IMR-90 (cell line): ENCODE measurements around the gene AUTS2. TPM values are rescaled to one million over a fixed set of nuclear protein-coding genes. Genes with fewer than 3 reads are reported as not detected.

Source experiments
- ATAC-seq: fragments of 200-7000 bp; cut with Tn5 transposase; 2 replicates; pipeline ENCODE4 v1.9.1; 2020; ENCODE audit warnings: low read depth, mild to moderate bottlenecking, moderate library complexity
- BruUV-seq: library from RNA; stranded (reverse); fragments of 400-500 nt; replicated peaks from 2 replicates; lab custom pipeline; 2021; lab: Mats Ljungman, UMichigan
- CTCF ChIA-PET: fragments of 300-600 bp; formaldehyde crosslinking; extraction: SDS; loops from one replicate; lab custom pipeline; 2021; ENCODE audit warnings: antibody characterized with exemption; lab: Yijun Ruan, JAX
- POLR2A ChIA-PET: fragments of 300-600 bp; sonication (Branson Sonifier 250); formaldehyde crosslinking; loops from one replicate; lab custom pipeline; 2022; ENCODE audit warnings: antibody characterized with exemption; ENCODE audit not compliant: unreplicated experiment; lab: Charles Lee
- DNase-seq: peaks from one replicate; pipeline ENCODE4 v3.0.0; 2013
- H2AFZ ChIP-seq: replicated peaks from 2 replicates; pipeline ENCODE3; 2013; ENCODE audit warnings: low read length, mild to moderate bottlenecking; ENCODE audit not compliant: poor library complexity
- H2AK5ac ChIP-seq: 2 replicates; pipeline ENCODE4 v1.6.1; 2013; ENCODE audit warnings: low read depth, low read length, inconsistent platforms
- H2AK9ac ChIP-seq: replicated peaks from 2 replicates; pipeline ENCODE3; 2013; ENCODE audit warnings: mild to moderate bottlenecking, low read depth, low read length, moderate library complexity; ENCODE audit not compliant: poor library complexity
- H2BK120ac ChIP-seq: 2 replicates; pipeline ENCODE4 v1.6.1; 2013; ENCODE audit warnings: low read depth, low read length, inconsistent platforms
- H2BK15ac ChIP-seq: 3 replicates; pipeline ENCODE4 v1.6.1; 2013; ENCODE audit warnings: low read depth, low read length, inconsistent platforms
- H2BK20ac ChIP-seq: 2 replicates; pipeline ENCODE4 v1.6.1; 2013; ENCODE audit warnings: low read depth, mild to moderate bottlenecking, inconsistent platforms, low read length, moderate library complexity
- H2BK5ac ChIP-seq: 2 replicates; pipeline ENCODE4 v1.6.1; 2013; ENCODE audit warnings: mild to moderate bottlenecking, low read depth, low read length, inconsistent platforms; ENCODE audit not compliant: poor library complexity, severe bottlenecking
- H3K14ac ChIP-seq: replicated peaks from 2 replicates; pipeline ENCODE4 v1.6.1; 2013; ENCODE audit warnings: low read depth, low read length, inconsistent platforms
- H3K18ac ChIP-seq: 2 replicates; pipeline ENCODE4 v1.6.1; 2013; ENCODE audit warnings: low read depth, low read length, control low read depth
- H3K23ac ChIP-seq: 2 replicates; pipeline ENCODE4 v1.6.1; 2013; ENCODE audit warnings: low read depth, low read length, inconsistent platforms
- H3K27ac ChIP-seq: 2 replicates; pipeline ENCODE4 v1.5.1; 2013; ENCODE audit warnings: mild to moderate bottlenecking, control low read depth, low read length; ENCODE audit not compliant: insufficient read depth
- H3K27me3 ChIP-seq: 2 replicates; pipeline ENCODE4 v1.6.1; 2013; ENCODE audit warnings: low read length; ENCODE audit not compliant: control insufficient read depth, insufficient read depth
- H3K36me3 ChIP-seq: 2 replicates; pipeline ENCODE4 v1.6.1; 2013; ENCODE audit warnings: low read length, mixed read lengths; ENCODE audit not compliant: control insufficient read depth, insufficient read depth
- H3K4ac ChIP-seq: 2 replicates; pipeline ENCODE4 v1.6.1; 2013; ENCODE audit warnings: low read depth, low read length, inconsistent platforms
- H3K4me1 ChIP-seq: 2 replicates; pipeline ENCODE4 v1.6.1; 2013; ENCODE audit warnings: low read length, mixed read lengths; ENCODE audit not compliant: control insufficient read depth, insufficient read depth
- H3K4me2 ChIP-seq: 2 replicates; pipeline ENCODE4 v1.6.1; 2013; ENCODE audit warnings: low read depth, mild to moderate bottlenecking, control low read depth, low read length, moderate library complexity
- H3K4me3 ChIP-seq: 2 replicates; pipeline ENCODE4 v1.5.1; 2013; ENCODE audit warnings: low read depth, mild to moderate bottlenecking, control low read depth, low read length, moderate library complexity; ENCODE audit not compliant: insufficient read depth
- H3K56ac ChIP-seq: 2 replicates; pipeline ENCODE4 v1.6.1; 2013; ENCODE audit warnings: low read length, inconsistent platforms; ENCODE audit not compliant: insufficient read depth; ENCODE audit errors: extremely low read depth
- H3K79me1 ChIP-seq, 2 experiments: 2 replicates each; pipeline ENCODE4 v1.6.1; 2013; ENCODE audit warnings: low read length in 2 of 2, inconsistent platforms in 1 of 2, low read depth in 1 of 2
- H3K9ac ChIP-seq: 2 replicates; pipeline ENCODE4 v1.6.1; 2013; ENCODE audit warnings: low read depth, low read length, control low read depth
- H3K9me1 ChIP-seq: 2 replicates; pipeline ENCODE4 v1.6.1; 2013; ENCODE audit warnings: low read length, inconsistent platforms; ENCODE audit not compliant: insufficient read depth
- H3K9me3 ChIP-seq: 2 replicates; pipeline ENCODE4 v1.6.1; 2013; ENCODE audit warnings: low read length; ENCODE audit not compliant: control insufficient read depth, insufficient read depth
- H4K20me1 ChIP-seq: 2 replicates; pipeline ENCODE4 v1.6.1; 2013; ENCODE audit warnings: low read length, inconsistent platforms; ENCODE audit not compliant: insufficient read depth
- H4K5ac ChIP-seq: 2 replicates; pipeline ENCODE4 v1.6.1; 2013; ENCODE audit warnings: mild to moderate bottlenecking, low read depth, low read length, control low read depth
- H4K8ac ChIP-seq, 2 experiments: 2 replicates each; pipeline ENCODE4 v1.6.1; 2013; ENCODE audit warnings: low read depth in 2 of 2, low read length in 2 of 2, control low read depth in 1 of 2, inconsistent platforms in 1 of 2
- H4K91ac ChIP-seq: 2 replicates; pipeline ENCODE4 v1.6.1; 2013; ENCODE audit warnings: low read depth, low read length, inconsistent platforms; ENCODE audit not compliant: insufficient read depth
- BHLHE40 ChIP-seq: fragments of 150-350 bp; IDR thresholded peaks from 2 replicates; pipeline ENCODE4 v1.6.1; 2016; ENCODE audit warnings: mild to moderate bottlenecking, low read depth, low read length
- CEBPB ChIP-seq: IDR thresholded peaks from 2 replicates; pipeline ENCODE4 v1.6.1; 2012; ENCODE audit warnings: low read depth, low read length, improper control_type of control experiment
- CHD1 ChIP-seq: IDR thresholded peaks from 2 replicates; pipeline ENCODE4 v1.6.1; 2012; ENCODE audit warnings: low read depth, low read length, improper control_type of control experiment
- FOS ChIP-seq: fragments of 150-350 bp; IDR thresholded peaks from 2 replicates; pipeline ENCODE4 v1.6.1; 2016; ENCODE audit warnings: low read depth, low read length
- MAFK ChIP-seq: IDR thresholded peaks from 2 replicates; pipeline ENCODE4 v1.6.1; 2012; ENCODE audit warnings: low read depth, low read length, improper control_type of control experiment
- MAZ ChIP-seq: IDR thresholded peaks from 2 replicates; pipeline ENCODE4 v1.6.1; 2012; ENCODE audit warnings: low read depth, mild to moderate bottlenecking, low read length, improper control_type of control experiment, moderate library complexity, borderline replicate concordance
- MXI1 ChIP-seq: IDR thresholded peaks from 2 replicates; pipeline ENCODE4 v1.6.1; 2012; ENCODE audit warnings: low read depth, mild to moderate bottlenecking, low read length, moderate library complexity, borderline replicate concordance
- NFE2L2 ChIP-seq: fragments of 150-350 bp; IDR thresholded peaks from 2 replicates; pipeline ENCODE4 v1.6.1; 2016; ENCODE audit warnings: low read depth, mild to moderate bottlenecking, low read length
- POLR2A ChIP-seq: IDR thresholded peaks from 2 replicates; pipeline ENCODE4 v1.6.1; 2012; ENCODE audit warnings: mild to moderate bottlenecking, low read depth, low read length
- RAD21 ChIP-seq: IDR thresholded peaks from 2 replicates; pipeline ENCODE4 v1.6.1; 2012; ENCODE audit warnings: low read length, improper control_type of control experiment
- RCOR1 ChIP-seq: IDR thresholded peaks from 2 replicates; pipeline ENCODE4 v1.6.1; 2012; ENCODE audit warnings: mild to moderate bottlenecking, low read length, improper control_type of control experiment; ENCODE audit not compliant: insufficient replicate concordance
- RFX5 ChIP-seq: IDR thresholded peaks from 2 replicates; pipeline ENCODE4 v1.8.0; 2012; ENCODE audit warnings: low read depth, mild to moderate bottlenecking, low read length, moderate library complexity
- SMC3 ChIP-seq: fragments of 150-350 bp; IDR thresholded peaks from 2 replicates; pipeline ENCODE4 v1.6.1; 2016; ENCODE audit warnings: low read depth, mild to moderate bottlenecking, antibody characterized with exemption, low read length, moderate library complexity
- whole genome bisulfite sequencing, 2 experiments: methylation state at CpG; one replicate each; pipeline versions ENCODE4 v1.1.5 to v1.1.7; 2013; ENCODE audit warnings: missing lambda C conversion rate in 2 of 2; ENCODE audit not compliant: insufficient read length in 1 of 2; ENCODE audit errors: extremely low coverage in 2 of 2; 5-methylcytosine and 5-hydroxymethylcytosine counted together
- dilution Hi-C: fragments of 300-500 bp; cut with HindIII; formaldehyde crosslinking; loops from one replicate; pipeline ENCODE4 v1.14.3; 2018; ENCODE audit warnings: low sequenced_read_pairs; ENCODE audit not compliant: unreplicated experiment
- in situ Hi-C: fragments of 300-500 bp; cut with MboI; formaldehyde crosslinking; loops from 3 replicates; pipeline ENCODE4 v1.14.3; 2019; ENCODE audit warnings: low sequenced_read_pairs, inconsistent platforms, mixed read lengths
- intact Hi-C: fragments of 100-400 bp; cut with micrococcal nuclease; formaldehyde crosslinking; loops from 2 replicates; pipeline ENCODE4 v1.10.0; 2022
- polyA plus RNA-seq, 3 experiments: library from polyadenylated mRNA; depleted of rRNA; stranded (reverse); fragments of >200 nt; gene quantifications; 2 replicates each; pipeline ENCODE4 v1.2.3, GENCODE V29; 2012; ENCODE audit warnings: low replicate concordance in 1 of 3
- total RNA-seq: library from RNA; depleted of rRNA; stranded (reverse); fragments of >200 nt; gene quantifications from 2 replicates; pipeline ENCODE4 v1.2.3, GENCODE V29; 2012
- TF ChIP-seq, protein P1 (sequence below): fragments of 150-350 bp; IDR thresholded peaks from 2 replicates; pipeline ENCODE4 v1.6.1; 2017; ENCODE audit warnings: mild to moderate bottlenecking, antibody characterized with exemption, low read length, low read depth
- TF ChIP-seq, protein P2 (sequence below): conservative IDR thresholded peaks from 2 replicates; pipeline ENCODE4 v1.5.1; 2012; ENCODE audit warnings: mild to moderate bottlenecking, low read depth, low read length, improper control_type of control experiment
- TF ChIP-seq, protein P3 (sequence below): fragments of 150-350 bp; IDR thresholded peaks from 2 replicates; pipeline ENCODE4 v1.6.1; 2016; ENCODE audit warnings: low read depth, mild to moderate bottlenecking, low read length, moderate library complexity, borderline replicate concordance

Gene AUTS2
- total and polyA plus RNA-seq, 2 of the 4 experiments (the other 2 are of a cell fraction) = 0.90 to 3.0 TPM

GRCh38 chr7:70097645-70098044 lies 499.4 kb downstream of the AUTS2 start:
- CTCF ChIA-PET = no interaction called here
- POLR2A ChIA-PET = no interaction called here
- TF ChIP-seq, protein P1, sequence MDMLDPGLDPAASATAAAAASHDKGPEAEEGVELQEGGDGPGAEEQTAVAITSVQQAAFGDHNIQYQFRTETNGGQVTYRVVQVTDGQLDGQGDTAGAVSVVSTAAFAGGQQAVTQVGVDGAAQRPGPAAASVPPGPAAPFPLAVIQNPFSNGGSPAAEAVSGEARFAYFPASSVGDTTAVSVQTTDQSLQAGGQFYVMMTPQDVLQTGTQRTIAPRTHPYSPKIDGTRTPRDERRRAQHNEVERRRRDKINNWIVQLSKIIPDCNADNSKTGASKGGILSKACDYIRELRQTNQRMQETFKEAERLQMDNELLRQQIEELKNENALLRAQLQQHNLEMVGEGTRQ = no peak
- TF ChIP-seq, protein P2, sequence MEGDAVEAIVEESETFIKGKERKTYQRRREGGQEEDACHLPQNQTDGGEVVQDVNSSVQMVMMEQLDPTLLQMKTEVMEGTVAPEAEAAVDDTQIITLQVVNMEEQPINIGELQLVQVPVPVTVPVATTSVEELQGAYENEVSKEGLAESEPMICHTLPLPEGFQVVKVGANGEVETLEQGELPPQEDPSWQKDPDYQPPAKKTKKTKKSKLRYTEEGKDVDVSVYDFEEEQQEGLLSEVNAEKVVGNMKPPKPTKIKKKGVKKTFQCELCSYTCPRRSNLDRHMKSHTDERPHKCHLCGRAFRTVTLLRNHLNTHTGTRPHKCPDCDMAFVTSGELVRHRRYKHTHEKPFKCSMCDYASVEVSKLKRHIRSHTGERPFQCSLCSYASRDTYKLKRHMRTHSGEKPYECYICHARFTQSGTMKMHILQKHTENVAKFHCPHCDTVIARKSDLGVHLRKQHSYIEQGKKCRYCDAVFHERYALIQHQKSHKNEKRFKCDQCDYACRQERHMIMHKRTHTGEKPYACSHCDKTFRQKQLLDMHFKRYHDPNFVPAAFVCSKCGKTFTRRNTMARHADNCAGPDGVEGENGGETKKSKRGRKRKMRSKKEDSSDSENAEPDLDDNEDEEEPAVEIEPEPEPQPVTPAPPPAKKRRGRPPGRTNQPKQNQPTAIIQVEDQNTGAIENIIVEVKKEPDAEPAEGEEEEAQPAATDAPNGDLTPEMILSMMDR = no peak
- TF ChIP-seq RAD21 = no peak
- TF ChIP-seq, protein P3, sequence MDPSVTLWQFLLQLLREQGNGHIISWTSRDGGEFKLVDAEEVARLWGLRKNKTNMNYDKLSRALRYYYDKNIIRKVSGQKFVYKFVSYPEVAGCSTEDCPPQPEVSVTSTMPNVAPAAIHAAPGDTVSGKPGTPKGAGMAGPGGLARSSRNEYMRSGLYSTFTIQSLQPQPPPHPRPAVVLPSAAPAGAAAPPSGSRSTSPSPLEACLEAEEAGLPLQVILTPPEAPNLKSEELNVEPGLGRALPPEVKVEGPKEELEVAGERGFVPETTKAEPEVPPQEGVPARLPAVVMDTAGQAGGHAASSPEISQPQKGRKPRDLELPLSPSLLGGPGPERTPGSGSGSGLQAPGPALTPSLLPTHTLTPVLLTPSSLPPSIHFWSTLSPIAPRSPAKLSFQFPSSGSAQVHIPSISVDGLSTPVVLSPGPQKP = no peak
- TF ChIP-seq MAFK = no peak
- TF ChIP-seq BHLHE40 = no peak
- TF ChIP-seq FOS = no peak
- no peak for TF ChIP-seq POLR2A
- no peak for TF ChIP-seq RFX5
- no peak for TF ChIP-seq MXI1
- no peak for TF ChIP-seq SMC3
- no peak for TF ChIP-seq NFE2L2
- no peak for TF ChIP-seq CEBPB
- TF ChIP-seq RCOR1 = no peak
- TF ChIP-seq CHD1 = no peak
- no peak for TF ChIP-seq MAZ

More at GRCh38 chr7:70097645-70098044, 499.4 kb downstream of the AUTS2 start:
- no peak overlapping the region for H4K5ac ChIP-seq
- no peak overlapping the region for H2AFZ ChIP-seq
- no peak overlapping the region for H2BK5ac ChIP-seq
- H3K4me3 ChIP-seq = no peak overlapping the region
- H4K8ac ChIP-seq = no peak overlapping the region
- no CpG with 5 or more reads among the region's 2 CpGs for WGBS, 2 experiments
- H3K4me1 ChIP-seq = no peaks in the 10 kb centered on the region
- H4K91ac ChIP-seq = no peak overlapping the region
- DNase-seq (no peak), ATAC-seq (no peak)
- no peak overlapping the region for H3K9ac ChIP-seq
- no peak overlapping the region for H3K56ac ChIP-seq
- no peaks in the 10 kb centered on the region for H4K20me1 ChIP-seq
- no peaks in the 10 kb centered on the region for H3K79me1 ChIP-seq
- H3K18ac ChIP-seq = no peak overlapping the region
- H3K36me3 ChIP-seq = no peaks in the 10 kb centered on the region
- no peak overlapping the region for H2AK9ac ChIP-seq
- H2AK5ac ChIP-seq = no peak overlapping the region
- in situ Hi-C loops = no loop called here
- H3K27ac ChIP-seq = no peak overlapping the region
- no peak overlapping the region for H3K14ac ChIP-seq
- no peak overlapping the region for H2BK15ac ChIP-seq
- dilution Hi-C loops = no loop called here
- no peaks in the 10 kb centered on the region for H3K9me1 ChIP-seq
- no peak overlapping the region for H3K4me2 ChIP-seq
- H3K9me3 ChIP-seq = 0 out of 2 replicates have a peak, but pooled peaks cover 1% of the 10 kb centered on the region
- H2BK20ac ChIP-seq = no peak overlapping the region
- no peak overlapping the region for H3K23ac ChIP-seq
- intact Hi-C loops = no loop called here
- no peak overlapping the region for H3K4ac ChIP-seq
- H3K27me3 ChIP-seq = no peaks in the 10 kb centered on the region
- BruUV-seq = no TSS peak
- no peak overlapping the region for H2BK120ac ChIP-seq
